ENCODE data around the gene LRRFIP1. TPM values are rescaled to one million over a fixed set of nuclear protein-coding genes. Genes with fewer than 3 reads are reported as not detected.
A peak's percentile ranks its signal among the peaks of the same experiment; 100 is the strongest.

Gene LRRFIP1
- total and polyA plus RNA-seq, 2 donors, result 77.5 to 120 TPM

DNA sequence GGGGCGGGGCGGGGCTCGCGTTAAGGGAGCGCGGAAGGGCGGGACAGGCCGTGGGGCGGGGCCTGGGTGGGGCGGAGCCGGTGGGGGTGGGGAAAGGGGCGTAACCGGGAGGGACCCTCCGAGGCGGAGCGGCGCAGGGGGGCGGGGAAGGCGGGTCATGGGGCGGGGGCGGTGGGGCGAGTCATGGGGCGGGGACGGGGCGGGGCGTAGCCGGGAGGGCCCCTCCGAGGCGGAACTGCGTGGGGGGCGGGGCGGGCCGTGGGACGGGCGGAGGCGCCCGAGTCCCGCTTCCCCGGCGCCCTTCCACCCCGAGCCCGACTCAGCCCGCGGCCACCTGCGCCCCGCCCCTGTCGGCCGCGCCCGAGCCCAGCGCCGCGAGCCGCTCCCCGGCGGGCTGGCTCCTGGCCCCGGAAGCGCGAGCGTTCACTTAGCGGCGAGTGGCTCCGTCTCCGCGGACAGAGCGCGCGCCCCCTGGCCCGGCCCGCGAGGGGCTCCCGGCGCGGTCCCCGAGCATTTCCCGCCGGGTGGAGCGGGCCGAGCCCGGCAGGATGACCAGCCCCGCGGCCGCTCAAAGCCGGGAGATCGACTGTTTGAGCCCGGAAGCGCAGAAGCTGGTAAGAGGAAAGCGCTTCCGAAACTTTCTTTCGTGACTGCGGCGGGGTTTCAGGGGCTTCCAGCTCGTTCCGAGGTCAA, 64.7 kb downstream of the LRRFIP1 start:
- H3K4me3 ChIP-seq (ENCODE audit: low read depth, low read length), result peak overlapping the region; percentile 89
- under 1% methylated on average over 94 of the region's 94 CpGs for WGBS
- peak overlapping the region; percentile 97 for H3K27ac ChIP-seq (ENCODE audit: low read depth)
- peaks cover 2% of the 10 kb centered on the region for H3K4me1 ChIP-seq (ENCODE audit: insufficient read depth)
- no peaks in the 10 kb centered on the region for H3K36me3 ChIP-seq (ENCODE audit: insufficient read depth)
- no peak for DNase-seq (ENCODE audit: extremely low spot score)

DNA sequence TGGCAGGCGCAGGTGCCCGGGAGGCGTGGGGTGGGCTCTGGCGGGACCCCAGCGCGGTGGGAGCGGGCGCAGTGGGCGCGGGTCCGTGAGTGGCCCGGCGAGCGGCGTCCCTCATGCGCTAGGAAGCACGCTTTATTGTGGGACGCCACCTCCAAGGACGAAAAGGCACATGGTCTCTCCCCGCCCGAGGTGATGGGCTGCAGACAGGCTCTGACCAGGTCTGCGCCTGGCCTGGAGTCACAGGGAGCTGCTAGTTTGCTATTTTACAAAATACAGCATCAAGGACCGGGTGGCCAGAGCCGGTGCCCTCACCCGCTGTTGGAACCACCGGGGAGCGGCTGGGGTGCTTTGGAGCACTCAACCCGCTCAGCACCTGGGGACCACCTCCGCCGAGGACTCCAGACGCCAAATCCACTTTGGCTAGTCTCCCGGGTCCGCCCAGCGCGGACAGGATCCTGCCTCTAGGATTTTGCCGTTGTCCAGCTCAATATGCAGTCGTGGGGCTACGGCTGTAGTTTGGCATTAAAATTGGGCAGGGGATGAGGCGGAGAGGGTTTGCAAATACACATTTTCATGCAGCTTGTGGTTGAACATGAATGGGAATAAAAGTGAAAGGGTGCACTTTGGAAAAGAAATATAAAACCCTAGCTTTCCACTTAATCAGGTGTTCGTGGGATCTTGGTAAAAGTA, 65.4 kb downstream of the LRRFIP1 start:
- Histone ChIP-seq H3K4me3 (ENCODE audit: low read depth, low read length) (peak overlapping the region; percentile 89), H3K27ac (ENCODE audit: low read depth) (peak overlapping the region; percentile 97), H3K4me1 (ENCODE audit: insufficient read depth) (peaks cover 2% of the 10 kb centered on the region), H3K36me3 (ENCODE audit: insufficient read depth) (no peaks in the 10 kb centered on the region)
- 2% methylated on average over 40 of the region's 40 CpGs for WGBS
- DNase-seq (ENCODE audit: extremely low spot score), result no peak

DNA sequence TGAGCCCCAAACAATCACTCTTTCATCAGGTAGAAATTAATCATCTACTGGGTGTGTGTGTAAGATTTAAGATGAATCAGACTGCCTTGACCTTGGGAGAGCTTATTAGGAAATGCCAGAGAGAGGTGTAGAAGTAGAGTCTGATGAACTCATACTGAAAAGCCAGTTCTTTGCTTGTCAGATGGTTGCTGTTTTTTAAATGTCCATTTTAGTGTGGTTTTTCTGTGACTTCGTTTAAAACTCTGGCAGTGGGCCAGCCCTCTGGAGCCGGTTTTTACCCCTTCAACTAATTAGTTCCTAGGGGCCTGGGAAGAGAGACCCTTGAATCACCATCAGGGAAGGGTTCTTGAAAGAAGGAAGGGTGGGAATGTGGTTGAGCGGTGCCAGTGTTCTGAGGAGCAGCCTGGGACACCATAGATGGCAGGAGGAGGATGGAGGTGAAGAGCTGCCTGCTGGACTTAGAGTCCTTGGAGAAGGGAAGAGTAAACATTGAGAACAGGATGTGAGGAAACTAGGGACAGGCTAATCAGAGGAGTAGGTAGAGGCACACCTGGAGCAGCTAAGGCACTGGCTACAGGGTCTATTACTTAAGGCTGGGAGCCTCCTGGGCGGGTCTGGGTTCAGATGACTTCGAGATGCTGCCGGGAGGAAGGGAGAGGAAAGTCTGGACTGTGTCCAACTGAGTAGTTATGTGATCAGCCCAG, 66.1 kb downstream of the LRRFIP1 start:
- DNase-seq (ENCODE audit: extremely low spot score), result no peak
- 31% methylated on average over 6 of the region's 6 CpGs for WGBS
- Histone ChIP-seq H3K27ac (ENCODE audit: low read depth) (peak overlapping the region; percentile 80), H3K4me3 (ENCODE audit: low read depth, low read length) (peak overlapping the region; percentile 89), H3K4me1 (ENCODE audit: insufficient read depth) (peaks cover 4% of the 10 kb centered on the region), H3K36me3 (ENCODE audit: insufficient read depth) (no peaks in the 10 kb centered on the region)

DNA sequence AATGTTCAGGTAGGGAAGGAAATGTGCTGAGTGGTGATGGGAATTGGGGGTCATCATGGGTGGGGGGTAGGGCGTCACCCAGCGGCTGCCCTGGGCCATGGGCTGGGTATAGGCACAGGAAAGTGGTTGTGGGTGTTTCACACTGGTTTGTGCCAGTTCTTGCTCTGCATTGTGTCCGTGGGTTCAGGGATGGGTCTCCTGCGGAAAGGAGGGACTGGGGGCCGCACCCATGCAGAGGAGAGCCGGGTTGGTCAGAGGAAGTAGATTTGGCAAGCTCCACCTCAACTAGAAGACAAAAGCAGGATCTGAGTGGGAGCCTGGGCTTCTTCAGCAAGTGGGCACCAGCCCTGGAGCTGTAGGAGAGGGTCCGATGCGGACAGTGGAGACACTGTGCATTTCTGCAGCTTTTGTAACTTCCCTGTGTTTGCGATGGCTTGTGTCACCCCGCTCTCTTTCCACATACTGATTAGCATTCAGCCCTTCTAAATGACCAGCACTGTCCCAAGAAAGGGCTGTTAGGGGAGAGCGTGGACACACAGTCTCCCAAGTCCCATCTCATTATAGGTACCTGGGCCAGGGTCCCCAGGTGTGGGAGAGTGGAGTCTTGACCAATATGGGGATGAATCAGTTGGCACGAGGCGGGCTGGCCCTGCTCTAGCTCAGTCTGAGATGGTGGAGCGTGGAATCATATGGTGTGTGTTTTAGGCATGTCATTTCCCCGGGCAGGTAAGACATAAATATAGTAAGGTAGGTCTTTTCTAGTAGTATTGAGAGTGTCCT, 67.2 kb downstream of the LRRFIP1 start:
- no peak for DNase-seq (ENCODE audit: extremely low spot score)

DNA sequence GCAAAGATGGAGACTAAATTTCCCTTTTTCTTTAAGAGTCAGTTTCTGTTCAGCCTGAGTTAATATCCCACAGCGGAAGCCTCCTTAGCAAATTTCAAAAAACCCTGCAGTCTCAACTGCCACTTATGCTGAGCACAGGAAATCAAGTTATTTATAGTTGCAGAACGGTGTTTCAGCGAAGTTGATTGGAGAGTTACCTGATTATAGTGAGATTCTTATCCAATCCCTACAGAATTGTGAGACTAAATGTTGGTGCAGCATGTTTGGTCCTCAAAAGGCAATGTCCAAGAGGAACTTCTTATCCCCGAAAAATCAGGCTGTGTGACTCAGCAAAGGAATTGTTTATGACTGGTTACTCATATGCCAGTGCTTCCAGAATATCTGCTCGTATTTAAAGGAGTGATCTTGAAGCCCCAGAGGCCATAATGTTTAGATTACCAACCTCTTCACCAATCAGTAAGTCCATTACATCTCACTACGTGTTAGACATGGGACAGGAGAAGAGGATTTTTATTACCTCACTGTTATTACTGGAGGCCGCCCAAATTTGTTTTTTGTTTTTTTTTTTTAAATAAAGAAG, 67.9 kb downstream of the LRRFIP1 start:
- no peak for DNase-seq (ENCODE audit: extremely low spot score)
- Histone ChIP-seq H3K4me3 (ENCODE audit: low read depth, low read length) (no peak overlapping the region), H3K4me1 (ENCODE audit: insufficient read depth) (peaks cover 4% of the 10 kb centered on the region), H3K36me3 (ENCODE audit: insufficient read depth) (no peaks in the 10 kb centered on the region), H3K27ac (ENCODE audit: low read depth) (no peak overlapping the region)
- WGBS, result 17% methylated on average over 7 of the region's 7 CpGs

More for the DNA sequence above, 67.2 kb downstream of the LRRFIP1 start:
- 76% methylated on average over 15 of the region's 15 CpGs for WGBS
- peak overlapping the region; percentile 83 for H3K27ac ChIP-seq (ENCODE audit: low read depth)
- H3K4me3 ChIP-seq (ENCODE audit: low read depth, low read length), result peak overlapping the region; percentile 27
- peaks cover 4% of the 10 kb centered on the region for H3K4me1 ChIP-seq (ENCODE audit: insufficient read depth)
- no peaks in the 10 kb centered on the region for H3K36me3 ChIP-seq (ENCODE audit: insufficient read depth)

DNA sequence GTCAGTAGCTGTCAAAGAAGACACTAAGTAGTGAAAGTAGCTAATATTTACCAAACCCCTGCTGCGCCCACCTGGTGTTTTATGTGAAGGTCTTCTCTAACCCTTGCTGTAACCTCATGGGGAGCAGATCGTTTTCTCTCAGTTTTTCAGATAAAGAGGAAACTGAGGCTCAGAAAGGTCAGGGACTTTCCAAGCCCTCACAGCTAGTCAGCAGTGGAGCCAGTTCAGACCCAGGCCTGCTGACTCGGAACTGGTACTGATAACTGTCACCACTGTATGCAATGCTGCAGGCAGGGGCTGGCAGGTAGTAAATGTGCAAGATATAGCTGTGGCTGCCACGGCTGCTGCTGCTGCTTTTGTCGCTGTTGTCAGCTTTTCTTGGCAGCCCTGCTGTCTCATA, 69.1 kb downstream of the LRRFIP1 start:
- no peak overlapping the region for H3K27ac ChIP-seq (ENCODE audit: low read depth)
- H3K4me1 ChIP-seq (ENCODE audit: insufficient read depth), result peaks cover 4% of the 10 kb centered on the region
- no peaks in the 10 kb centered on the region for H3K36me3 ChIP-seq (ENCODE audit: insufficient read depth)
- no peak for DNase-seq (ENCODE audit: extremely low spot score)
- no peak overlapping the region for H3K4me3 ChIP-seq (ENCODE audit: low read depth, low read length)
- WGBS, result 54% methylated on average over 5 of the region's 5 CpGs

DNA sequence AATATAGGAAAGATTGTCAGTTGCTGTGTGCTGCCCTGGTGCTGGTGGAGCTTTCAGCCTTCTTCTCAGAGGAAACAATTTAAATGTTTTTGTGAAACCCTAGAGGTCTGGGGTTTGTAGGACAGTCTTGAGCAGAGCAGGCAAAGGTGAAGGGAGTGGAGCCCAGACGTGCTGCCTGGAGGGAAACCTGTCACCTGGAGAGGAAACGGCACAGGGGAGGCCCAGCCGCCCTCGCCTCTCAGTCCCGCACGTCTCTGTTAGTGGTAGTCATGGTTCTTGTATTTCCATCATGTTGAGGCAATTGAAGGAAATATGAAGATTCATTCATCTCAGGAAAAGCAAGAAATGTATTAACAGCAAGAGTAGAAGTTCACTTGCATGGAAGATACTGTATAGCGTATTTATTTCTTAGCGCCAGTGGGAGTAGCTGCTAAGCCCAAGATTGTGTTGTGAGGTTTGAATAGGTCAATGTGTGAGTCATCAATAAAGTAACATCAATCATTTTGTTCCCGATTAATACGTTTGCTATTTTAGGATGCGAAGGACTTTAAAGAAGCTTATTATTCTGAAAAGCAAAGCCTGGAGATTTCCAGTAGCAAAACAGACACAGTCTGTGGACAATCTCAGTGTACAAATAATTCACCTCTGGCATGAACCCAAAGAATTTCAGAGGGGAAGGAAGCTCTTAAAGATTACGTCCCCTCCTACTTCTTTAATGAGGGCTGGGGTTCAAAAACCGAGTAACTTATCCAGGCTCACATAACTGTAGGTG, 70.4 kb downstream of the LRRFIP1 start:
- DNase-seq (ENCODE audit: extremely low spot score), result no peak

DNA sequence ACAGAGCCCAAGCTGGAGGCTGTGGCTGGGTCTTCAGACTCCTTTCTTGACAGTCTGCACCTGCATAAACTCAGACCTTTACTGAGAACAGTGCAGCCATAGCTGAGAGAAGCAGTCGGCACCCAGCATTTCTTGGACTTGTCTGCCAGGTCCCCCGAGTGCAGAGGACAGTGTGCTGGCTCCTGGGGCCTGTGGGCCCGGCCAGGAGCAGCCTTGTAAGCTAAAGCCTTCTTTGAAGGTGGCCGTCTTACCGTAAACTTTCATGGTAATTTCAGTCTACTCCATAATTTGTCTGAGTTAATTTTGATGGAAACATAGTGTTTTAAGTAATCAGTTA, 70.9 kb downstream of the LRRFIP1 start:
- no peak for DNase-seq (ENCODE audit: extremely low spot score)
- H3K36me3 ChIP-seq (ENCODE audit: insufficient read depth), result no peaks in the 10 kb centered on the region
- H3K4me3 ChIP-seq (ENCODE audit: low read depth, low read length), result no peak overlapping the region
- peaks cover 6% of the 10 kb centered on the region for H3K4me1 ChIP-seq (ENCODE audit: insufficient read depth)
- H3K27ac ChIP-seq (ENCODE audit: low read depth), result no peak overlapping the region
- 57% methylated on average over 5 of the region's 5 CpGs for WGBS

More for the DNA sequence above, 70.4 kb downstream of the LRRFIP1 start:
- Histone ChIP-seq H3K4me3 (ENCODE audit: low read depth, low read length) (no peak overlapping the region), H3K36me3 (ENCODE audit: insufficient read depth) (no peaks in the 10 kb centered on the region), H3K27ac (ENCODE audit: low read depth) (no peak overlapping the region), H3K4me1 (ENCODE audit: insufficient read depth) (peaks cover 6% of the 10 kb centered on the region)
- 46% methylated on average over 13 of the region's 13 CpGs for WGBS

DNA sequence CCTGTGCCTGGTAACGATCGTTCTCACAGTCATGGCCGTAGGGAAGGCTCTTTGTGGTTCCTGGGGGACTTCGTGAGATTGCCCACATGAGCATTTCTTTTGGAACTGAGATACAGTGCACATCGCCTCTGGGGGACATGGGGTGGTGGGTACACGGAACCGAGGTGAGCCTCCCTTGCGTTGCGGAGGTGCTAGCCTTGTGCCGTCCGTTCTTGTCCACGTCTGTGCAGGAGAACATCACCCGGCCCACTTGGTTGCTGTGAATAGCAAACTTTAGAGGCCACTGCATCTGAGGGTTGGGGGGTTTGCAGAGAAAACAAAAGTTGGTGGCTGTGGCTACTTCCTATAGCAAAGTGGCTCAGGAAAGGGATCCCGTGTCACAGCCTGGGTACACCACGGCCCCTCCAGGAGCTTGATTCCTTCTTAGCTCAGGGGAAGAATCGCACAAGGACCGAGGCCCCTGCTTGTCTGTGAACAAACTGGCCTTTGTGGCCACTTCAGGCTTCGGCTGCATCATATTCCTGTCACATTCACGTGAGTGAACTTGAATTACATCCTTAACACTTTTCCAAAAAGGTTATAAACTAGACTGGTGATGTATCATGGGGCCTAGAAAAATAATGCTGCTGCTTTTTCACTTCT, 72.6 kb downstream of the LRRFIP1 start:
- peaks cover 6% of the 10 kb centered on the region for H3K4me1 ChIP-seq (ENCODE audit: insufficient read depth)
- no peak overlapping the region for H3K4me3 ChIP-seq (ENCODE audit: low read depth, low read length)
- H3K36me3 ChIP-seq (ENCODE audit: insufficient read depth), result no peaks in the 10 kb centered on the region
- no peak for DNase-seq (ENCODE audit: extremely low spot score)
- WGBS, result 85% methylated on average over 19 of the region's 19 CpGs
- no peak overlapping the region for H3K27ac ChIP-seq (ENCODE audit: low read depth)

DNA sequence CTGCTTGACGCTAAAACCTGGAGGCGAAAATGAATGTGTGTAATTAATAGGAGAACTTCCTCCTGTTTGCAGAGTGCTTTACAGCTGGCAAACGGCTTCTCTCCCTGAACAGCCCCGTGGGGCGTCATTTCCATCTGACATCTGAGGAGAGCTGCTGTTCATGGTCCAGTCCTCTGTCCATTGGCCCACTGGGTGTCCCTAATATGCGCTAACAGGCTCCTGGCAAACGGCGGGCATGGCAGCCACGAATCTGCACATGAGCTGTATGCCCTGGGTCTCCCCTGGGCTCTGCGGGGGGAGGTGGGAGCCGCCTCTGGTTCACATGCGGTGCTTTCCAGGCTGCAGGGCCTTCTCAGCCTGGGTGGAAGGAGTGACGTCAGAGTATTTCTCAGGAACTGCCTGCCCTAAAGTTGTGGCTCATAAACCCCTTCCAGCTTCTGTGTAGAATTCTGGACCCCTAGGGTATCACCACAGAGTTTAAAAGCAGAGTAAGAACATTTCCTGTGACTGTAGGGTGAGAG, 73.2 kb downstream of the LRRFIP1 start:
- Histone ChIP-seq H3K4me1 (ENCODE audit: insufficient read depth) (peaks cover 6% of the 10 kb centered on the region), H3K27ac (ENCODE audit: low read depth) (no peak overlapping the region), H3K4me3 (ENCODE audit: low read depth, low read length) (no peak overlapping the region), H3K36me3 (ENCODE audit: insufficient read depth) (no peaks in the 10 kb centered on the region)
- WGBS, result 31% methylated on average over 13 of the region's 13 CpGs
- no peak for DNase-seq (ENCODE audit: extremely low spot score)

DNA sequence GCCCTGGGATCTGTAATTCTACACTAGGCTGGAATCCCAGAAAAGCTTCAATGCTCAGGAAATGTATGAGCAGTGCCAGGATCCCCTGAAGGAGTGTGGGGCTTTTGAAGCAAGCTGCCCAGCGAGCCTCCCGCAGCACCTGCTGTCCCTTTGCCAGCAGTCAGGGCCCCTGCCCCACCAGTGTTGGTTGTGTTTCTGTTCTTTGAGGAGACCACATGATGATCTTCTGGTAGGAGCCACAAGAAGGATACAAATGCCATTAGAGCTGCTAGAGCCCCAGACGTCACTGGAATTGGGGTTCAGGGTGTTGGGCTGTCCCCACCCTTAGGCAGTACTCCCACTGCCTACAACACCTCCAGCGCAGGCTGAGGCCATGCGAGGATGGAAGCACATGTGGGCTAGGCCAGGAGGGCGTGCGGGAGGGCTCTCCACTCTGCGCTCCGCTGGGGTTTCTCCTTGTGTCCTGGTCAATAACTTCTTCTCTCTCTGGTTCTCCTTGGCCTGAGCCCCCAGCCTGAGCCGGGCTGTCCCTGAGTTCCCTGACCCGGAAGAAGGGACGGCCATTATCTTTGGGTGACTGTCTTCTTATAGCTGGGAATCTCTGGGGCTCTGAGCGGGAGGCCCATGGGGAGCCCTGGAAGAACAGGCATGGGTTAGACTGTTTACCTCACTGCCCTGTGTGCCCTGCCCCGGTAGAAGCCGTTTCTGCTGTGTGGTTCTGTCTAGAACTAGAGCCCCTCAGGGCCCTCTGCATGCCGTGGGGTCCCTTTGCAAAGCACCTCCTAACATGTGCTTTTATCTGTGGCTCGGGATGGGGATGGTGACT, 73.9 kb downstream of the LRRFIP1 start:
- Histone ChIP-seq H3K27ac (ENCODE audit: low read depth) (no peak overlapping the region), H3K36me3 (ENCODE audit: insufficient read depth) (no peaks in the 10 kb centered on the region), H3K4me1 (ENCODE audit: insufficient read depth) (peaks cover 4% of the 10 kb centered on the region), H3K4me3 (ENCODE audit: low read depth, low read length) (no peak overlapping the region)
- DNase-seq (ENCODE audit: extremely low spot score), result no peak
- 71% methylated on average over 17 of the region's 17 CpGs for WGBS
